Choroid plexus epithelial cell (primary cell): ENCODE results near the gene GHSR.

Experiments
- DNase-seq: peaks from one replicate; pipeline ENCODE4 v3.0.0-alpha.2; 2010; ENCODE audit warnings: low read depth
- H3K4me3 ChIP-seq: 2 replicates; pipeline ENCODE4 v1.5.1; 2011; ENCODE audit warnings: low read depth, mild to moderate bottlenecking, control low read depth, low read length, moderate library complexity
- CTCF ChIP-seq: conservative IDR thresholded peaks from 2 replicates; pipeline ENCODE4 v1.5.1; 2011; ENCODE audit warnings: low read depth, mild to moderate bottlenecking, control low read depth, inconsistent platforms, low read length, moderate library complexity

GHSR gene

GRCh38 chr3:172470588-172470987 lies 22.3 kb upstream of the GHSR start:
- no peak overlapping the region for H3K4me3 ChIP-seq
- DNase-seq = no peak
- no peak for TF ChIP-seq CTCF

GRCh38 chr3:172467170-172467824 lies 19.0 kb upstream of the GHSR start:
- DNase-seq = peak; percentile 67
- TF ChIP-seq CTCF = no peak
- H3K4me3 ChIP-seq = no peak overlapping the region

- no peak for DNase-seq
- H3K4me3 ChIP-seq = no peak overlapping the region
- no peak for TF ChIP-seq CTCF
Measured at GRCh38 chr3:172466553-172467130, 18.4 kb upstream of the GHSR start.

GRCh38 chr3:172465281-172465680 lies 17.0 kb upstream of the GHSR start:
- DNase-seq = no peak
- no peak for TF ChIP-seq CTCF
- H3K4me3 ChIP-seq = no peak overlapping the region

- no peak for DNase-seq
- H3K4me3 ChIP-seq = no peak overlapping the region
- TF ChIP-seq CTCF = no peak
Measured at GRCh38 chr3:172464306-172464705, 16.1 kb upstream of the GHSR start.

- H3K4me3 ChIP-seq = no peak overlapping the region
- peak; percentile 53 for DNase-seq
- TF ChIP-seq CTCF = peak; percentile 78
Measured at GRCh38 chr3:172461530-172462138, 13.4 kb upstream of the GHSR start.

- no peak overlapping the region for H3K4me3 ChIP-seq
- no peak for DNase-seq
- no peak for TF ChIP-seq CTCF
Measured at GRCh38 chr3:172456404-172456803, 8.1 kb upstream of the GHSR start.
